ENCODE results near the gene C1orf174. TPM values are rescaled to one million over a fixed set of nuclear protein-coding genes. Genes with fewer than 3 reads are reported as not detected.

C1orf174 gene
- total RNA-seq, 1 experiment from 2014 or later: 21.1 TPM

DNA sequence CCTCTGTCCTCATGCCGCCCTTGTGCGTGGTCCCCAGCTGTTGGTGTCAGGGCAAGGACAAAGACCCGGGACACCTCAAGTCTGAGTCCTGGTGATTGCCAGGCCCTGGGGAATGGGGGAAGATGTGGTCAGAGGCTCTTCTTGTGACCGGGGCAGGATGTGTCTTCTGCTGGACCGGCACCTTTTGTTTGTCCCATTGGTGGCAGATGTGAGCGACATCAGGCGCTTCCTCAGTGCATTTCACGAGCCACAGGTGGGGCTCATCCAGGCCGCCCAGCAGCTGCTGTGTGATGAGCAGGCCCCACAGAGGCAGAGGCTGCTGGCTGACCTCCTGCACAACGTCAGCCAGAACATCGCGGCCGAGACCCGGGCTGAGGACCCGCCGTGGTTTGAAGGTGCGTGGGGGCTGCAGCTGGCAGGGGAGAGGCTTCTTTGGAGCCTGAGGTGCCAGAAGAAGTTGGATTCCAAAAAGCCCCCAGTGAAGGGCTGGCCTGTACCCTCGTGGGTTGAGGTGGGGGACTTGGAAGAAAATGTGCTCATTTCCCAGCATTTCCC is 34.4 kb downstream of the C1orf174 start:
- Mint-ChIP-seq H3K4me1 (ENCODE audit: low read depth, unreplicated experiment) (no peaks in the 10 kb centered on the region), H3K4me3 (ENCODE audit: low read depth, unreplicated experiment) (no peak overlapping the region), H3K9me3 (ENCODE audit: low read depth, unreplicated experiment) (peaks cover 3% of the 10 kb centered on the region), H3K27ac (ENCODE audit: unreplicated experiment) (no peak overlapping the region), H3K36me3 (ENCODE audit: insufficient read depth, unreplicated experiment) (peaks cover 5% of the 10 kb centered on the region), H3K27me3 (ENCODE audit: unreplicated experiment) (no peaks in the 10 kb centered on the region)
- no peak for DNase-seq
- no TSS peak for BruUV-seq (replicated peaks)
- intact Hi-C loops (cut with micrococcal nuclease; ENCODE audit: unreplicated experiment): no loop called here
- CTCF ChIA-PET: no interaction called here
- TF ChIP-seq, protein P1, sequence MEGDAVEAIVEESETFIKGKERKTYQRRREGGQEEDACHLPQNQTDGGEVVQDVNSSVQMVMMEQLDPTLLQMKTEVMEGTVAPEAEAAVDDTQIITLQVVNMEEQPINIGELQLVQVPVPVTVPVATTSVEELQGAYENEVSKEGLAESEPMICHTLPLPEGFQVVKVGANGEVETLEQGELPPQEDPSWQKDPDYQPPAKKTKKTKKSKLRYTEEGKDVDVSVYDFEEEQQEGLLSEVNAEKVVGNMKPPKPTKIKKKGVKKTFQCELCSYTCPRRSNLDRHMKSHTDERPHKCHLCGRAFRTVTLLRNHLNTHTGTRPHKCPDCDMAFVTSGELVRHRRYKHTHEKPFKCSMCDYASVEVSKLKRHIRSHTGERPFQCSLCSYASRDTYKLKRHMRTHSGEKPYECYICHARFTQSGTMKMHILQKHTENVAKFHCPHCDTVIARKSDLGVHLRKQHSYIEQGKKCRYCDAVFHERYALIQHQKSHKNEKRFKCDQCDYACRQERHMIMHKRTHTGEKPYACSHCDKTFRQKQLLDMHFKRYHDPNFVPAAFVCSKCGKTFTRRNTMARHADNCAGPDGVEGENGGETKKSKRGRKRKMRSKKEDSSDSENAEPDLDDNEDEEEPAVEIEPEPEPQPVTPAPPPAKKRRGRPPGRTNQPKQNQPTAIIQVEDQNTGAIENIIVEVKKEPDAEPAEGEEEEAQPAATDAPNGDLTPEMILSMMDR (IDR thresholded peaks at IDR 0.05; ENCODE audit: unreplicated experiment): no peak

DNA sequence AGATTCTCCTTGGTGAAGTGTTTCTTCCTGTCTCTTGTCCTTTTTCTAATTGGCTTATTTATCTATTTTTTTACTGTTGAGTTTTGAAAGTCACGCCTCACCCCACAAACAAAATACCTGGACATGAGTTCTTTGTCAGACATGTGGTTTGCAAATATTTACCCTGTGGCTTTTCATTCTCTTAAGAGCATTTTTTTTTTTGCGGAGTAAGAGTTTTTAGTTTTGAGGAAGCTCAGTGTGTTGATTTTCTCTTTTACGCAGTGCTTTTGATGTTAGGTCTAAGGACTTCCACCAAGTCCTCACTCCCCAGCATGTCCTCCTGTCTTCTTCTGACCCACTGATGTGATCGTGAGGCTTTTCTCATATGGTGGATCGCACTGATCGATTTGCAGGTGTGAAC is 35.2 kb downstream of the C1orf174 start:
- Mint-ChIP-seq H3K27ac (ENCODE audit: unreplicated experiment) (no peak overlapping the region), H3K4me1 (ENCODE audit: low read depth, unreplicated experiment) (no peaks in the 10 kb centered on the region), H3K9me3 (ENCODE audit: low read depth, unreplicated experiment) (peaks cover 3% of the 10 kb centered on the region), H3K4me3 (ENCODE audit: low read depth, unreplicated experiment) (no peak overlapping the region), H3K36me3 (ENCODE audit: insufficient read depth, unreplicated experiment) (peaks cover 5% of the 10 kb centered on the region), H3K27me3 (ENCODE audit: unreplicated experiment) (no peaks in the 10 kb centered on the region)
- CTCF ChIA-PET: no interaction called here
- no TSS peak for BruUV-seq (replicated peaks)
- TF ChIP-seq, protein P1 (IDR thresholded peaks at IDR 0.05; ENCODE audit: unreplicated experiment): no peak
- no peak for DNase-seq
- intact Hi-C loops (cut with micrococcal nuclease; ENCODE audit: unreplicated experiment): no loop called here

DNA sequence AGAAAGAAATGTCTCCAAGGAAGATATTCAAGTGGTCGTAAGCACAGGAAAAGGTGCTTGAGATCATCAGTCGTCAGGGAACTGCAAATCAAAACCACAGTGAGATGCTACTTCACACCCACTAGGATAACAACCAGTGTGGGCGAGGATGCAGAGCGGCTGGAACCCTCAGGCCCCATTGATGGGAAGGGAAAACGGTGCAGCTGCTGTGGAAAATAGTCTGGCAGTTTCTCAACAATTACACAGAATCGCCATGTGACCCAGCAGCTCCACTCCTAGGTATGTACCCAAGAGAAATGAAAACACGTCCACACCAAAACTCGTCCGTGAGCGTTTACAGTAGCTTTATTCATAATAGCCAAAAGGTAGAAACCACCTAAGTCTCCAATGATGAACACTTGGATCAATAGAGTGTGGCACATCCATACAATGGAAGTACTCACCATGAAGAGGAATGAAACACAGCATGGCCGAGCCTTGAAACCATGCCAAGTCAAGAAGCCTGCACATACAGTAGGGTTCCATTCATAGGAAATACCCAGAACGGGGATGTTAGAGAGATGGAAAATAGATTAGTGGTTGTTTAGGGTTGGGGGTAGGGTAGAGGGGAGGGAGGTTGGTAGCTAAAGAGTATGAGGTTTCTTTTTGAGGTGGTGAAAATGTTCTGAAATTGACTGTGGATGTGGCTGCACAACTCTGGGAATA is 36.7 kb downstream of the C1orf174 start:
- no peaks in the 10 kb centered on the region for H3K9me3 Mint-ChIP-seq (ENCODE audit: low read depth, unreplicated experiment)
- intact Hi-C loops (cut with micrococcal nuclease; ENCODE audit: unreplicated experiment): no loop called here
- no TSS peak for BruUV-seq (replicated peaks)
- H3K4me1 Mint-ChIP-seq (ENCODE audit: low read depth, unreplicated experiment): no peaks in the 10 kb centered on the region
- no peak overlapping the region for H3K27ac Mint-ChIP-seq (ENCODE audit: unreplicated experiment)
- TF ChIP-seq, protein P1 (IDR thresholded peaks at IDR 0.05; ENCODE audit: unreplicated experiment): no peak
- H3K36me3 Mint-ChIP-seq (ENCODE audit: insufficient read depth, unreplicated experiment): peaks cover under 1% of the 10 kb centered on the region
- no peak overlapping the region for H3K4me3 Mint-ChIP-seq (ENCODE audit: low read depth, unreplicated experiment)
- no peaks in the 10 kb centered on the region for H3K27me3 Mint-ChIP-seq (ENCODE audit: unreplicated experiment)
- DNase-seq: no peak
- CTCF ChIA-PET: no interaction called here

DNA sequence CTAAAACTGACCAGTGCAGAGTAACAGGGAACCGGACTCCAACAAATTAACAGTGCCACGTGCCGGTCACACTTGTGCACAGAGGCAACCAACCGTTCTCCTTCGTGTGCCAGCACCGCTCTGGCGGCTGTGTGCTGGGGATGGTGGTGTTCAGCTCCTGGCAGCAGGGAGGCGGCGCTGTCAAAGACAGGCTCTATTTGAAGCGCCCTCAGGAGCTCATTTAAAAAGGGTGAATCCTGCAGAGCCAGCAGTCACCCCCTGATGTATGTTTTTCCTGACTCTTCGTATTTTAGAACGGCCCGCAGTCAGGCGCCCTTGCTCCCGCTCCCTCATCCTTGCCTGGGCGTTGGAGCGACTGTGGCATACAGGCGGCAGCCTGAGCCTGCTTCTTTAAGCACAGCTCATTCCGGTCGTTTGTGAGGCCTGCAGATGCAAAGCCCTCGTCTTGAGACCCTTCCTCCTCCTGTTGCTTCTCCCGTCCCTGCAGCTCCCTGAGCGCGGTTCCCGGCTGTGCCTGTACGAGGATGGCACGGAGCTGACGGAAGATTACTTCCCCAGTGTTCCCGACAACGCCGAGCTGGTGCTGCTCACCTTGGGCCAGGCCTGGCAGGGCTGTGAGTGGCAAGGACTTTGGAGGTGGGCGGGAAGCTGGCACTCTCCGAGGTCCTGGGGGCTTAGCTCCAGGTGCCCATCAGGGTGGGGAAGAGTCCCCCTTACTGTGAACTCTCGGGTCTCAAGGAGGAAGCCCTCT is 41.7 kb downstream of the C1orf174 start:
- no peaks in the 10 kb centered on the region for H3K9me3 Mint-ChIP-seq (ENCODE audit: low read depth, unreplicated experiment)
- no TSS peak for BruUV-seq (replicated peaks)
- peak overlapping the region; percentile 95 for H3K4me3 Mint-ChIP-seq (ENCODE audit: low read depth, unreplicated experiment)
- peaks cover 19% of the 10 kb centered on the region for H3K36me3 Mint-ChIP-seq (ENCODE audit: insufficient read depth, unreplicated experiment)
- peak; percentile 4 for DNase-seq
- H3K27ac Mint-ChIP-seq (ENCODE audit: unreplicated experiment): no peak overlapping the region
- TF ChIP-seq, protein P1 (IDR thresholded peaks at IDR 0.05; ENCODE audit: unreplicated experiment): no peak
- CTCF ChIA-PET: no interaction called here
- H3K4me1 Mint-ChIP-seq (ENCODE audit: low read depth, unreplicated experiment): peaks cover 8% of the 10 kb centered on the region
- H3K27me3 Mint-ChIP-seq (ENCODE audit: unreplicated experiment): no peaks in the 10 kb centered on the region
- intact Hi-C loops (cut with micrococcal nuclease; ENCODE audit: unreplicated experiment): no loop called here

Measured in Calu3 (cell line).